Small intestine (tissue), 7 donors: Measurements from ENCODE around the gene TTLL10. TPM values are rescaled to one million over a fixed set of nuclear protein-coding genes. Genes with fewer than 3 reads are reported as not detected.
A peak's percentile ranks its signal among the peaks of the same experiment; 100 is the strongest.

Experiments
- DNase-seq, 2 donors: peaks; one replicate each; pipeline versions ENCODE4 v3.0.0 to v3.0.0-alpha.2; 2013
- FAIRE-seq: peaks from 2 replicates; lab custom pipeline; 2012; peaks lifted over from hg19 to GRCh38; lab: Jason Lieb, UNC
- H3K27ac ChIP-seq, 3 donors: one replicate each; pipeline ENCODE4 v1.5.1; 2013; ENCODE audit warnings: low read length in 2 of 3, mild to moderate bottlenecking in 2 of 3, control low read depth in 1 of 3, inconsistent platforms in 1 of 3, low read depth in 1 of 3, moderate library complexity in 1 of 3
- H3K27me3 ChIP-seq, 3 donors: one replicate each; pipeline ENCODE4 v1.6.1; 2013; ENCODE audit warnings: low read length in 3 of 3, inconsistent platforms in 1 of 3; ENCODE audit not compliant: control insufficient read depth in 3 of 3, insufficient read depth in 3 of 3
- H3K36me3 ChIP-seq, 3 donors: one replicate each; pipeline ENCODE4 v1.6.1; 2013; ENCODE audit warnings: low read length in 3 of 3, inconsistent platforms in 1 of 3, low read depth in 1 of 3, mild to moderate bottlenecking in 1 of 3, moderate library complexity in 1 of 3; ENCODE audit not compliant: control insufficient read depth in 3 of 3, insufficient read depth in 2 of 3
- H3K4me1 ChIP-seq, 3 donors: one replicate each; pipeline ENCODE4 v1.6.1; 2013; ENCODE audit warnings: low read length in 2 of 3, inconsistent platforms in 1 of 3, low read depth in 1 of 3, mild to moderate bottlenecking in 1 of 3, moderate library complexity in 1 of 3; ENCODE audit not compliant: control insufficient read depth in 3 of 3, insufficient read depth in 2 of 3
- H3K4me3 ChIP-seq, 3 donors: one replicate each; pipeline ENCODE4 v1.5.1; 2013; ENCODE audit warnings: low read length in 3 of 3, control low read depth in 1 of 3, inconsistent platforms in 1 of 3, low read depth in 1 of 3, mild to moderate bottlenecking in 1 of 3, moderate library complexity in 1 of 3
- H3K9me3 ChIP-seq, 2 donors: one replicate each; pipeline ENCODE4 v1.6.1; 2013; ENCODE audit warnings: low read depth in 1 of 2, low read length in 1 of 2; ENCODE audit not compliant: control insufficient read depth in 2 of 2, insufficient read depth in 1 of 2
- WGBS, 3 donors: extraction: QIAGEN DNeasy Blood & Tissue Kit; methylation state at CpG; one replicate each; pipeline ENCODE4 v1.1.7; 2013; 5-methylcytosine and 5-hydroxymethylcytosine counted together
- polyA plus RNA-seq, 4 donors: library from polyadenylated mRNA; stranded (reverse) in 3 of 4; unstranded in 1 of 4; fragments of 200-250 nt in 3 of 4; fragments of 120-200 nt in 1 of 4; gene quantifications; one replicate each; pipeline versions ENCODE4 v1.2.1 to v1.2.3, GENCODE V29; 2013
- donor health status: healthy with polysubstance abuse.
- donor health status: control.
- donor health status: control.
- donor health status: Bipolar disorder and iron deficiency.
- donor health status: healthy.

TTLL10 gene
- polyA plus RNA-seq, 4 donors: 0.21 to 0.36 TPM; not detected in 2

- H3K9me3 ChIP-seq: no peaks in the 10 kb centered on the region
- DNase-seq (no peak), FAIRE-seq (no peak)
- 22 to 28% (median 25%) methylated on average over 26 to 31 of the region's 31 CpGs for WGBS, 3 donors
- peak overlapping the region in 1 of 3 donors; percentile 2 for H3K27ac ChIP-seq
- peak overlapping the region in 1 of 3 donors; percentile 14 for H3K4me3 ChIP-seq
- peaks cover 0 to 53% (median 14%) of the 10 kb centered on the region in 3 donors for H3K27me3 ChIP-seq
- H3K36me3 ChIP-seq: no peaks in the 10 kb centered on the region
- peaks cover 0 to 6% (median 5%) of the 10 kb centered on the region in 3 donors for H3K4me1 ChIP-seq
These were observed 32.2 kb downstream of the TTLL10 start for GRCh38 chr1:1205769-1206375.

GRCh38 chr1:1206376-1206965 lies 32.8 kb downstream of the TTLL10 start, which contains the start of gene TNFRSF18:
TNFRSF18 (minus strand) TSS chr1:1206592; CDS start chr1:1206571, 21 bp downstream.
- WGBS, 3 donors: 1 to 5% (median 2%) methylated on average over 46 to 49 of the region's 49 CpGs
- DNase-seq (peak in 1 of 2 donors; percentile 39), FAIRE-seq (no peak)
- Histone ChIP-seq H3K27ac (peak within 1 kb of the TSS in 1 of 3 donors; percentile 2), H3K4me3 (peak within 1 kb of the TSS in 2 of 3 donors; percentile 13 to 14), H3K27me3 (peaks cover 0 to 52% (median 14%) of the 10 kb centered on the region in 3 donors), H3K36me3 (no peaks in the 10 kb centered on the region), H3K9me3 (no peaks in the 10 kb centered on the region), H3K4me1 (peaks cover 0 to 6% (median 5%) of the 10 kb centered on the region in 3 donors)

- FAIRE-seq (no peak), DNase-seq (no peak)
- no peaks in the 10 kb centered on the region for H3K36me3 ChIP-seq
- 41 to 54% (median 44%) methylated on average over 18 to 19 of the region's 19 CpGs for WGBS, 3 donors
- H3K4me3 ChIP-seq: no peak overlapping the region
- H3K9me3 ChIP-seq: no peaks in the 10 kb centered on the region
- peaks cover 0 to 49% (median 14%) of the 10 kb centered on the region in 3 donors for H3K27me3 ChIP-seq
- no peak overlapping the region for H3K27ac ChIP-seq
- H3K4me1 ChIP-seq: peaks cover 0 to 6% (median 5%) of the 10 kb centered on the region in 3 donors
These were observed 33.4 kb downstream of the TTLL10 start for GRCh38 chr1:1206966-1207531.

- no peak for DNase-seq
These were observed 33.9 kb downstream of the TTLL10 start for GRCh38 chr1:1207571-1207892.

GRCh38 chr1:1208713-1209433 lies 35.2 kb downstream of the TTLL10 start:
- Histone ChIP-seq H3K27ac (peak overlapping the region in 1 of 3 donors; percentile 82), H3K27me3 (peaks cover 0 to 38% (median 10%) of the 10 kb centered on the region in 3 donors), H3K4me1 (peaks cover 0 to 6% (median 5%) of the 10 kb centered on the region in 3 donors), H3K9me3 (no peaks in the 10 kb centered on the region), H3K4me3 (peak overlapping the region in 1 of 3 donors; percentile 15), H3K36me3 (no peaks in the 10 kb centered on the region)
- FAIRE-seq (no peak), DNase-seq (no peak)
- WGBS, 3 donors: 37 to 49% (median 38%) methylated on average over 33 to 38 of the region's 38 CpGs

More at GRCh38 chr1:1207571-1207892, 33.9 kb downstream of the TTLL10 start:
- H3K36me3 ChIP-seq: no peaks in the 10 kb centered on the region
- H3K4me3 ChIP-seq: no peak overlapping the region
- no peaks in the 10 kb centered on the region for H3K9me3 ChIP-seq
- peaks cover 0 to 49% (median 14%) of the 10 kb centered on the region in 3 donors for H3K27me3 ChIP-seq
- no peak overlapping the region for H3K27ac ChIP-seq
- no peak for FAIRE-seq
- H3K4me1 ChIP-seq: peaks cover 0 to 6% (median 5%) of the 10 kb centered on the region in 3 donors
- 48 to 66% (median 56%) methylated on average over 11 of the region's 11 CpGs for WGBS, 3 donors

- Histone ChIP-seq H3K27me3 (peaks cover 0 to 24% (median 5%) of the 10 kb centered on the region in 3 donors), H3K4me3 (no peak overlapping the region), H3K36me3 (peaks cover 0 to 8% (median 0%) of the 10 kb centered on the region in 3 donors), H3K9me3 (no peaks in the 10 kb centered on the region), H3K27ac (no peak overlapping the region), H3K4me1 (peaks cover 0 to 6% (median 2%) of the 10 kb centered on the region in 3 donors)
- WGBS, 3 donors: 84 to 92% (median 86%) methylated on average over 30 to 31 of the region's 31 CpGs
- FAIRE-seq (no peak), DNase-seq (no peak)
These were observed 37.3 kb downstream of the TTLL10 start for GRCh38 chr1:1210726-1211540.

- H3K4me1 ChIP-seq: peaks cover 0 to 2% (median 0%) of the 10 kb centered on the region in 3 donors
- FAIRE-seq (no peak), DNase-seq (no peak)
- H3K27ac ChIP-seq: no peak overlapping the region
- 85 to 86% (median 86%) methylated on average over 21 to 28 of the region's 28 CpGs for WGBS, 3 donors
- peaks cover 0 to 15% (median 5%) of the 10 kb centered on the region in 3 donors for H3K27me3 ChIP-seq
- H3K4me3 ChIP-seq: no peak overlapping the region
- peaks cover under 1 to 17% (median 3%) of the 10 kb centered on the region in 3 donors for H3K36me3 ChIP-seq
- no peaks in the 10 kb centered on the region for H3K9me3 ChIP-seq
These were observed 38.1 kb downstream of the TTLL10 start for GRCh38 chr1:1211541-1212441.
